Gastroesophageal sphincter (tissue), 3 donors: ENCODE measurements around the gene MALT1.

Experiments
- POLR2A ChIP-seq, 2 donors: fragments of 450-650 bp; IDR thresholded peaks; one replicate each; pipeline ENCODE4 v1.6.1; 2017; ENCODE audit warnings: antibody characterized with exemption in 2 of 2, mild to moderate bottlenecking in 2 of 2, moderate library complexity in 1 of 2
- POLR2AphosphoS5 ChIP-seq: sonication (generic); formaldehyde crosslinking; IDR thresholded peaks from one replicate; pipeline ENCODE4 v1.6.1; 2017; ENCODE audit warnings: antibody characterized with exemption
- TF ChIP-seq, protein P1 (sequence below), 4 experiments: fragments of 200-600 bp in 2 of 4; fragments of 450-650 bp in 2 of 4; sonication (generic) in 1 of 4; IDR thresholded peaks; one replicate each; pipeline ENCODE4 v1.5.1; 2017 to 2019; ENCODE audit warnings: antibody characterized with exemption in 4 of 4, mild to moderate bottlenecking in 2 of 4, moderate library complexity in 2 of 4

DNA sequence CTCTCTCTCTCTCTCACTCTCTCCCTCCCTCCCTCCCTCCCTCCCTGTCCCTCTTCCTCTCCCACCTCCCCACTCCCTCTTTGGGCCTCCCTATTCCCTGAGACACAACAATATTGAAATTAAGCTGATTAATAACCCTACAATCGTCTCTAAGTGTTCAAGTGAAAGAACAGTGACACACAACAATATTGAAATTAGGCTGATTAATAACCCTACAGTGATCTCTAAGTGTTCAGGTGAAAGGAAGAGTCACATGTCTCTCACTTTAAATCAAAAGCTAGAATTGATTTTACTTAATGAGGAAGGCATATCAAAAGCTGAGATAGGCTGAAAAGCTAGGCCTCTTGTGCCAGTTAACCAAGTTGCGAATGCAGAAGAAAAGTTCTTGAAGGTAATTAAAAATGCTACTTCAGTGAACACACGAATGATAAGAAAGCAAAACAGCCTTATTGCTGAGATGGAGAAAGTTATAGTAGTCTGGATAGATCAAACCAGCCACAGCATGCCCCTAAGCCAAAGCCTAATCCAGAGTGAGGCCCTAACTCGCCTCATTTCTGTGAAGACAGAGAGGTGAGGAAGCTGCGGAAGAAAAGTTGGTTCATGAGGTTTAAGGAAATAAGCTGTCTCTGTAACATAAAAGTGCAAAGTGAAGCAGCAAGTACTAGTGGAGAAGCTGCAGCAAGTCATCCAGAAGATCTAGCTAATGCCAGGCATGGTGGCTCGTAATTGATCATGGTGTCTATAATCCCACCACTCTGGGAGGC, 21.3 kb downstream of the MALT1 start:
- TF ChIP-seq, protein P1, sequence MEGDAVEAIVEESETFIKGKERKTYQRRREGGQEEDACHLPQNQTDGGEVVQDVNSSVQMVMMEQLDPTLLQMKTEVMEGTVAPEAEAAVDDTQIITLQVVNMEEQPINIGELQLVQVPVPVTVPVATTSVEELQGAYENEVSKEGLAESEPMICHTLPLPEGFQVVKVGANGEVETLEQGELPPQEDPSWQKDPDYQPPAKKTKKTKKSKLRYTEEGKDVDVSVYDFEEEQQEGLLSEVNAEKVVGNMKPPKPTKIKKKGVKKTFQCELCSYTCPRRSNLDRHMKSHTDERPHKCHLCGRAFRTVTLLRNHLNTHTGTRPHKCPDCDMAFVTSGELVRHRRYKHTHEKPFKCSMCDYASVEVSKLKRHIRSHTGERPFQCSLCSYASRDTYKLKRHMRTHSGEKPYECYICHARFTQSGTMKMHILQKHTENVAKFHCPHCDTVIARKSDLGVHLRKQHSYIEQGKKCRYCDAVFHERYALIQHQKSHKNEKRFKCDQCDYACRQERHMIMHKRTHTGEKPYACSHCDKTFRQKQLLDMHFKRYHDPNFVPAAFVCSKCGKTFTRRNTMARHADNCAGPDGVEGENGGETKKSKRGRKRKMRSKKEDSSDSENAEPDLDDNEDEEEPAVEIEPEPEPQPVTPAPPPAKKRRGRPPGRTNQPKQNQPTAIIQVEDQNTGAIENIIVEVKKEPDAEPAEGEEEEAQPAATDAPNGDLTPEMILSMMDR (IDR thresholded peaks at IDR 0.05): no peak
- no peak for TF ChIP-seq POLR2AphosphoS5
- no peak for TF ChIP-seq POLR2A (IDR thresholded peaks at IDR 0.05)
